Astrocyte (in vitro differentiated cells and primary cell): ENCODE results near the gene TRIP12.

Source experiments
- EZH2 ChIP-seq: IDR thresholded peaks from 2 replicates; pipeline ENCODE4 v1.6.1; 2012; ENCODE audit warnings: mild to moderate bottlenecking, low read length, inconsistent platforms; ENCODE audit not compliant: insufficient read depth
- TF ChIP-seq, protein P1 (sequence below): IDR thresholded peaks from 2 replicates; pipeline ENCODE4 v1.5.1; 2011; ENCODE audit warnings: low read depth, mild to moderate bottlenecking, inconsistent platforms, low read length, moderate library complexity; ENCODE audit not compliant: insufficient read depth

DNA sequence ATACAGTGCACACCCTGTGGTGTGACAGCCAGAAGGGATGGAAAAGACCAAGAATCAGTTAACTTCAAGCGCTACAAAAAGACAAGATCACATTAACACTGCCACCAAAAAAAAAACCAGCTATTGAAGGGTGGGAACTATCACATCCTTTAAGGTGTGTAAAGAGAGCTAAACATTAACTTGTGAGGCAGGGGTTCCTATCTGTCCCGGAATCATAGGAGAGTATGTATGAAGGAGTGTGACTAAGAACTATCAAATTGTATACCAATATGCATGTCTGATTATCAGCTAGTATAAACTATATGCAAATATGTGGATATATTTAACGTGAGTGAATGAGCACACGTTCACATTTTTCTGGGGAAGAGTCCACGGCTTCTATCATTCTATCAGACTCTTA is 119.0 kb downstream of the TRIP12 start:
- TF ChIP-seq, protein P1, sequence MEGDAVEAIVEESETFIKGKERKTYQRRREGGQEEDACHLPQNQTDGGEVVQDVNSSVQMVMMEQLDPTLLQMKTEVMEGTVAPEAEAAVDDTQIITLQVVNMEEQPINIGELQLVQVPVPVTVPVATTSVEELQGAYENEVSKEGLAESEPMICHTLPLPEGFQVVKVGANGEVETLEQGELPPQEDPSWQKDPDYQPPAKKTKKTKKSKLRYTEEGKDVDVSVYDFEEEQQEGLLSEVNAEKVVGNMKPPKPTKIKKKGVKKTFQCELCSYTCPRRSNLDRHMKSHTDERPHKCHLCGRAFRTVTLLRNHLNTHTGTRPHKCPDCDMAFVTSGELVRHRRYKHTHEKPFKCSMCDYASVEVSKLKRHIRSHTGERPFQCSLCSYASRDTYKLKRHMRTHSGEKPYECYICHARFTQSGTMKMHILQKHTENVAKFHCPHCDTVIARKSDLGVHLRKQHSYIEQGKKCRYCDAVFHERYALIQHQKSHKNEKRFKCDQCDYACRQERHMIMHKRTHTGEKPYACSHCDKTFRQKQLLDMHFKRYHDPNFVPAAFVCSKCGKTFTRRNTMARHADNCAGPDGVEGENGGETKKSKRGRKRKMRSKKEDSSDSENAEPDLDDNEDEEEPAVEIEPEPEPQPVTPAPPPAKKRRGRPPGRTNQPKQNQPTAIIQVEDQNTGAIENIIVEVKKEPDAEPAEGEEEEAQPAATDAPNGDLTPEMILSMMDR: no peak
- no peak for TF ChIP-seq EZH2
